ENCODE measurements around the gene C21orf91. TPM values are rescaled to one million over a fixed set of nuclear protein-coding genes. Genes with fewer than 3 reads are reported as not detected.

C21orf91 gene
- total and polyA plus RNA-seq, 2 donors (not counting 3 experiments of a cell fraction or from before 2014, with no cell fraction given), result 1.3 to 4.2 TPM

DNA sequence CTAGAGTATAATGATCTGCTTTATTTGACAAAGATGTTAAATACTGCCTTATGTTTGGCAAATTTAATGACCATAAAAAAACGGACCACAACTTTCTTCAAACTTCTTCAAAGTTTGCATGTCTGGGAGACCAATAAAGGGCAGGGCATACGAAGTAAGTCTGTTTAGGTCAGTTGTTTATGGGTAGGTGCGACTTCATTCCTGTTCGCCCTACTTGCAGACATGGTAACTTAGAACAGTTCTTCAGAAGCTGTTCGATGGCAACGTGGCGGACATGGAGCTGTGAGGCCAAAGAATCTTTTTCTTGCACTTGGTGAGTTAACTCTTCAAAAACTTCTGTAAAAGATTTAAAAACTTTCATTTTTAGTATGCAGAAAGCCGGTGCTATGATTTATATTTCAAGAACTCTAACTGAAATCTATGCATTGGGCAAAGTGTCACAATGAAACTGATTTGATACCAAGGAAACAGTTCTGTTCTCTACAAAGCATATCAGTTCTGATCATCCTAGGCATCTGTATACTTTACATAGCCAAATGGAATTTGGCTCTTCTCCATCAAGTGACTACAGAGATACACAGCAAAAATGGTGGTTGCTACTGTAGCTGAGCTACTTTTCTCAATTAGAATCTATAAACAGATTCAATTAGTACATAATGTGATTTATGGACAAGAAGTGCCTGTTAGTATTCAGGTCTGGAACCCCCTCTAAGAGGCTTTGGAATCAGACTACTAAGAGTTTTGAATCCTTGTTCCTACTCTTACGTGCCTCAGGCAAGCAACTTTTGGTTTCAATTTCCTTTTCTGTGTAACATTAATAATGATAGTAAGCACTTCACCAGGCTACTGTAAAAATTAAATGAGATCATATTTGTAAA, 25.7 kb downstream of the C21orf91 start:
- Histone ChIP-seq H4K20me1 (replicated peaks; ENCODE audit: control insufficient read depth, extremely low read depth, insufficient read depth, low read length) (no peaks in the 10 kb centered on the region), H3K36me3 (ENCODE audit: control insufficient read depth in 2 of 2, extremely low read depth in 1 of 2, insufficient read depth in 2 of 2, low read length in 2 of 2) (no peaks in the 10 kb centered on the region), H3K9ac (replicated peaks; ENCODE audit: extremely low read depth, insufficient read depth, low read length) (no peak overlapping the region), H3K27ac (ENCODE audit: insufficient read depth, low read depth, low read length) (no peak overlapping the region), H3K9me3 (replicated peaks; ENCODE audit: control insufficient read depth, insufficient read depth, low read length) (no peaks in the 10 kb centered on the region), H3K4me3 (replicated peaks in 1 of 3; ENCODE audit: insufficient read depth in 1 of 3, low read depth in 1 of 3, low read length in 3 of 3) (peak overlapping the region in 1 of 3 experiments; percentile 30), H3K4me1 (ENCODE audit: control insufficient read depth, extremely low read depth, insufficient read depth, low read length) (no peaks in the 10 kb centered on the region), H3K79me2 (ENCODE audit: control insufficient read depth, insufficient read depth, low read length) (no peaks in the 10 kb centered on the region), H3K4me2 (ENCODE audit: insufficient read depth, low read length) (peak overlapping the region; percentile 35), H3K27me3 (ENCODE audit: control insufficient read depth in 2 of 2, insufficient read depth in 2 of 2, low read length in 2 of 2) (no peaks in the 10 kb centered on the region), H3K9me1 (replicated peaks; ENCODE audit: control insufficient read depth, extremely low read depth, insufficient read depth, low read length) (no peaks in the 10 kb centered on the region), H2AFZ (ENCODE audit: low read depth, low read length) (peak overlapping the region; percentile 74)
- no peak for FAIRE-seq
- ChIA-PET CTCF (interaction anchor here (1.0 kb wide), 1 partner anchor 10 kb away, joined by 4 read pairs; no protein-coding TSS in a partner anchor), POLR2A (no interaction called here)
- BruUV-seq (replicated peaks), result no TSS peak
- dilution Hi-C loops (cut with MboI; ENCODE audit: extremely low pct_ligation_motif_present, low sequenced_read_pairs), result no loop called here
- DNase-seq (ENCODE audit: low read depth, low spot score), result peak; percentile 8
- intact Hi-C loops (cut with micrococcal nuclease), result no loop called here
- TF ChIP-seq MYC (IDR thresholded peaks at IDR 0.05; ENCODE audit: low read depth, low read length), result no peak
- no peak for TF ChIP-seq FOS (IDR thresholded peaks at IDR 0.05; ENCODE audit: borderline replicate concordance, insufficient read depth, low read length)

DNA sequence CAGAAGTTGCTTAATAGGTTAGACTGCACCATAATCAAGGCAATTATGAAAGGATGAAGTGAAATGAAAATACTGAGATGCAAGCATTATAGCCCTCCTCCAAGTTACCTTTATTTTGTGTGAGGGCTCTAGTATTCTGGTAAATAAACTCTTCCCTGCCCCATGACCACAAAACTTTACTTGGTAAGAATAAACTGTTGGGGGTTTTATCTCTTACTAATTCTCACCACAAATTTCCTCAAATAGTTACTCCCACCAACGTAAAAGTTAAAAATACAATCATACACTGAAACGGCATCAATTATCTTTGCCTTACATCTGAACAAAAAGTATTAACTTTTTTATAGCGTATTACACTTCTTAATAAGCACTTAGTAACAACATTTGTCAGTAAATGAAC, 29.5 kb downstream of the C21orf91 start:
- dilution Hi-C loops (cut with MboI; ENCODE audit: extremely low pct_ligation_motif_present, low sequenced_read_pairs), result no loop called here
- Histone ChIP-seq H4K20me1 (replicated peaks; ENCODE audit: control insufficient read depth, extremely low read depth, insufficient read depth, low read length) (no peaks in the 10 kb centered on the region), H3K9me1 (replicated peaks; ENCODE audit: control insufficient read depth, extremely low read depth, insufficient read depth, low read length) (no peaks in the 10 kb centered on the region), H3K27me3 (ENCODE audit: control insufficient read depth in 2 of 2, insufficient read depth in 2 of 2, low read length in 2 of 2) (no peaks in the 10 kb centered on the region), H3K4me2 (ENCODE audit: insufficient read depth, low read length) (no peak overlapping the region), H3K9me3 (replicated peaks; ENCODE audit: control insufficient read depth, insufficient read depth, low read length) (no peaks in the 10 kb centered on the region), H2AFZ (ENCODE audit: low read depth, low read length) (no peak overlapping the region), H3K79me2 (ENCODE audit: control insufficient read depth, insufficient read depth, low read length) (no peaks in the 10 kb centered on the region), H3K4me3 (replicated peaks in 1 of 3; ENCODE audit: insufficient read depth in 1 of 3, low read depth in 1 of 3, low read length in 3 of 3) (no peak overlapping the region), H3K9ac (replicated peaks; ENCODE audit: extremely low read depth, insufficient read depth, low read length) (no peak overlapping the region), H3K36me3 (ENCODE audit: control insufficient read depth in 2 of 2, extremely low read depth in 1 of 2, insufficient read depth in 2 of 2, low read length in 2 of 2) (peaks cover 0 to 2% of the 10 kb centered on the region in 2 experiments), H3K27ac (ENCODE audit: insufficient read depth, low read depth, low read length) (no peak overlapping the region), H3K4me1 (ENCODE audit: control insufficient read depth, extremely low read depth, insufficient read depth, low read length) (no peaks in the 10 kb centered on the region)
- ChIA-PET CTCF (no interaction called here), POLR2A (no interaction called here)
- FAIRE-seq (no peak), DNase-seq (ENCODE audit: low read depth, low spot score) (no peak)
- intact Hi-C loops (cut with micrococcal nuclease), result loop anchor here (2.0 kb wide), 1 partner anchor 23 kb away; no protein-coding TSS in a partner anchor
- BruUV-seq (replicated peaks), result no TSS peak
- TF ChIP-seq POLR2AphosphoS5 (IDR thresholded peaks at IDR 0.05; ENCODE audit: insufficient read depth, low read depth, low read length), result no peak
- TF ChIP-seq, protein P1, sequence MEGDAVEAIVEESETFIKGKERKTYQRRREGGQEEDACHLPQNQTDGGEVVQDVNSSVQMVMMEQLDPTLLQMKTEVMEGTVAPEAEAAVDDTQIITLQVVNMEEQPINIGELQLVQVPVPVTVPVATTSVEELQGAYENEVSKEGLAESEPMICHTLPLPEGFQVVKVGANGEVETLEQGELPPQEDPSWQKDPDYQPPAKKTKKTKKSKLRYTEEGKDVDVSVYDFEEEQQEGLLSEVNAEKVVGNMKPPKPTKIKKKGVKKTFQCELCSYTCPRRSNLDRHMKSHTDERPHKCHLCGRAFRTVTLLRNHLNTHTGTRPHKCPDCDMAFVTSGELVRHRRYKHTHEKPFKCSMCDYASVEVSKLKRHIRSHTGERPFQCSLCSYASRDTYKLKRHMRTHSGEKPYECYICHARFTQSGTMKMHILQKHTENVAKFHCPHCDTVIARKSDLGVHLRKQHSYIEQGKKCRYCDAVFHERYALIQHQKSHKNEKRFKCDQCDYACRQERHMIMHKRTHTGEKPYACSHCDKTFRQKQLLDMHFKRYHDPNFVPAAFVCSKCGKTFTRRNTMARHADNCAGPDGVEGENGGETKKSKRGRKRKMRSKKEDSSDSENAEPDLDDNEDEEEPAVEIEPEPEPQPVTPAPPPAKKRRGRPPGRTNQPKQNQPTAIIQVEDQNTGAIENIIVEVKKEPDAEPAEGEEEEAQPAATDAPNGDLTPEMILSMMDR (IDR thresholded peaks at IDR 0.05; ENCODE audit: extremely low read depth in 1 of 2, insufficient read depth in 1 of 2, low read depth in 1 of 2, low read length in 2 of 2), result no peak
- TF ChIP-seq JUN (IDR thresholded peaks at IDR 0.05; ENCODE audit: borderline replicate concordance, insufficient read depth, insufficient read length, low read depth), result no peak
- TF ChIP-seq POLR2A (IDR thresholded peaks at IDR 0.05; ENCODE audit: low read depth, low read length), result no peak
- TF ChIP-seq EZH2 (IDR thresholded peaks at IDR 0.05; ENCODE audit: borderline replicate concordance, low read depth, low read length, severe bottlenecking), result no peak
- no peak for TF ChIP-seq GATA2 (IDR thresholded peaks at IDR 0.05; ENCODE audit: insufficient read depth, insufficient read length, low read depth, low read length)
- no peak for TF ChIP-seq MYC (IDR thresholded peaks at IDR 0.05; ENCODE audit: low read depth, low read length)
- no peak for TF ChIP-seq FOS (IDR thresholded peaks at IDR 0.05; ENCODE audit: borderline replicate concordance, insufficient read depth, low read length)
- TF ChIP-seq, protein P2, sequence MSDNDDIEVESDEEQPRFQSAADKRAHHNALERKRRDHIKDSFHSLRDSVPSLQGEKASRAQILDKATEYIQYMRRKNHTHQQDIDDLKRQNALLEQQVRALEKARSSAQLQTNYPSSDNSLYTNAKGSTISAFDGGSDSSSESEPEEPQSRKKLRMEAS (IDR thresholded peaks at IDR 0.05; ENCODE audit: insufficient read depth, insufficient read length), result no peak
